Endodermal cell (in vitro differentiated cells): ENCODE results near the gene MCEE. TPM values are rescaled to one million over a fixed set of nuclear protein-coding genes. Genes with fewer than 3 reads are reported as not detected.
A peak's percentile ranks its signal among the peaks of the same experiment; 100 is the strongest.

Experiments
- DNase-seq: peaks from one replicate; pipeline ENCODE4 v3.0.0-alpha.2; 2017
- H3K27ac ChIP-seq: 2 replicates; pipeline ENCODE4 v1.5.1; 2013; ENCODE audit warnings: mild to moderate bottlenecking, low read depth, low read length, moderate library complexity
- H3K27me3 ChIP-seq: 2 replicates; pipeline ENCODE4 v1.6.1; 2013; ENCODE audit warnings: mild to moderate bottlenecking, low read length, moderate library complexity; ENCODE audit not compliant: insufficient read depth, control insufficient read depth, poor library complexity, severe bottlenecking
- H3K36me3 ChIP-seq: 2 replicates; pipeline ENCODE4 v1.7.0; 2013; ENCODE audit warnings: mild to moderate bottlenecking, low read length, moderate library complexity; ENCODE audit not compliant: control insufficient read depth, insufficient read depth
- H3K4me1 ChIP-seq: one replicate; pipeline ENCODE4 v1.7.0; 2013; ENCODE audit warnings: low read length; ENCODE audit not compliant: control insufficient read depth, insufficient read depth
- H3K4me3 ChIP-seq: 2 replicates; pipeline ENCODE4 v1.5.1; 2013; ENCODE audit warnings: mild to moderate bottlenecking, low read length, moderate library complexity
- H3K9ac ChIP-seq: 2 replicates; pipeline ENCODE4 v1.6.1; 2013; ENCODE audit warnings: mild to moderate bottlenecking, low read length, moderate library complexity; ENCODE audit not compliant: poor library complexity, severe bottlenecking; ENCODE audit errors: extremely low read depth
- H3K9me3 ChIP-seq: 2 replicates; pipeline ENCODE4 v1.6.1; 2013; ENCODE audit warnings: mild to moderate bottlenecking, low read length, moderate library complexity; ENCODE audit not compliant: control insufficient read depth
- H3K27ac Mint-ChIP-seq: 2 replicates; pipeline ENCODE4 v1.8.0; 2020; ENCODE audit warnings: mixed read lengths
- H3K27me3 Mint-ChIP-seq: 2 replicates; pipeline ENCODE4 v1.8.0; 2021; ENCODE audit warnings: mild to moderate bottlenecking, mixed read lengths; ENCODE audit not compliant: insufficient read depth
- H3K36me3 Mint-ChIP-seq: 2 replicates; pipeline ENCODE4 v1.8.0; 2020; ENCODE audit warnings: low read depth, mixed read lengths
- H3K4me1 Mint-ChIP-seq: 2 replicates; pipeline ENCODE4 v1.8.0; 2020; ENCODE audit warnings: mixed read lengths
- H3K4me3 Mint-ChIP-seq: 2 replicates; pipeline ENCODE4 v1.8.0; 2020; ENCODE audit warnings: mild to moderate bottlenecking, moderate library complexity, mixed read lengths
- H3K9me3 Mint-ChIP-seq: 2 replicates; pipeline ENCODE4 v1.8.0; 2020; ENCODE audit warnings: mild to moderate bottlenecking, mixed read lengths
- CTCF ChIP-seq: fragments of 200-600 bp; sonication (generic); conservative IDR thresholded peaks from 2 replicates; pipeline ENCODE4 v1.5.0; 2021; ENCODE audit warnings: antibody characterized with exemption, mild to moderate bottlenecking
- WGBS, 2 experiments: methylation state at CpG; one replicate each; pipeline versions ENCODE4 v1.1.5 to v1.1.7; 2013; ENCODE audit warnings: missing lambda C conversion rate in 2 of 2, mixed read lengths in 1 of 2; ENCODE audit not compliant: insufficient coverage in 1 of 2, insufficient read length in 1 of 2; 5-methylcytosine and 5-hydroxymethylcytosine counted together
- total RNA-seq, 2 donors: library from RNA; stranded (reverse); fragmentation: NEBNext Ultra II Directional in 1 of 2; extraction: Animal tissue kit (Norgen Biotek cat#: 25700) in 1 of 2; gene quantifications; 2 replicates in 1 of 2; 3 replicates in 1 of 2; pipeline ENCODE4 v1.2.1, GENCODE V29; 2021

The MCEE gene
- total RNA-seq, 2 donors from 2014 or later, result 10.9 to 17.6 TPM

GRCh38 chr2:71173096-71173495 lies 43.1 kb upstream of the MCEE start:
- Mint-ChIP-seq H3K4me1 (peaks cover 37% of the 10 kb centered on the region), H3K27ac (no peak overlapping the region), H3K4me3 (no peak overlapping the region), H3K9me3 (no peaks in the 10 kb centered on the region), H3K36me3 (no peaks in the 10 kb centered on the region), H3K27me3 (no peaks in the 10 kb centered on the region)
- no peaks in the 10 kb centered on the region for H3K36me3 ChIP-seq
- no peak overlapping the region for H3K4me3 ChIP-seq
- H3K9ac ChIP-seq, result no peak overlapping the region
- H3K4me1 ChIP-seq, result peaks cover 14% of the 10 kb centered on the region
- H3K27me3 ChIP-seq, result no peaks in the 10 kb centered on the region
- no peak for DNase-seq
- no peaks in the 10 kb centered on the region for H3K9me3 ChIP-seq
- WGBS, 2 experiments, result 88 to 89% methylated on average over 1 of the region's 1 CpG
- TF ChIP-seq CTCF, result no peak
- H3K27ac ChIP-seq, result no peak overlapping the region

GRCh38 chr2:71166812-71167211 lies 36.8 kb upstream of the MCEE start:
- H3K4me1 Mint-ChIP-seq, result peaks cover 48% of the 10 kb centered on the region
- H3K9ac ChIP-seq, result no peak overlapping the region
- no peaks in the 10 kb centered on the region for H3K4me1 ChIP-seq
- H3K4me3 ChIP-seq, result no peak overlapping the region
- H3K4me3 Mint-ChIP-seq, result no peak overlapping the region
- H3K27ac Mint-ChIP-seq, result no peak overlapping the region
- no peaks in the 10 kb centered on the region for H3K9me3 Mint-ChIP-seq
- H3K9me3 ChIP-seq, result no peaks in the 10 kb centered on the region
- no peaks in the 10 kb centered on the region for H3K36me3 Mint-ChIP-seq
- TF ChIP-seq CTCF, result no peak
- H3K36me3 ChIP-seq, result no peaks in the 10 kb centered on the region
- no peak for DNase-seq
- H3K27me3 ChIP-seq, result no peaks in the 10 kb centered on the region
- WGBS, 2 experiments, result 60 to 89% methylated on average over 1 to 3 of the region's 3 CpGs
- no peak overlapping the region for H3K27ac ChIP-seq
- no peaks in the 10 kb centered on the region for H3K27me3 Mint-ChIP-seq

DNA sequence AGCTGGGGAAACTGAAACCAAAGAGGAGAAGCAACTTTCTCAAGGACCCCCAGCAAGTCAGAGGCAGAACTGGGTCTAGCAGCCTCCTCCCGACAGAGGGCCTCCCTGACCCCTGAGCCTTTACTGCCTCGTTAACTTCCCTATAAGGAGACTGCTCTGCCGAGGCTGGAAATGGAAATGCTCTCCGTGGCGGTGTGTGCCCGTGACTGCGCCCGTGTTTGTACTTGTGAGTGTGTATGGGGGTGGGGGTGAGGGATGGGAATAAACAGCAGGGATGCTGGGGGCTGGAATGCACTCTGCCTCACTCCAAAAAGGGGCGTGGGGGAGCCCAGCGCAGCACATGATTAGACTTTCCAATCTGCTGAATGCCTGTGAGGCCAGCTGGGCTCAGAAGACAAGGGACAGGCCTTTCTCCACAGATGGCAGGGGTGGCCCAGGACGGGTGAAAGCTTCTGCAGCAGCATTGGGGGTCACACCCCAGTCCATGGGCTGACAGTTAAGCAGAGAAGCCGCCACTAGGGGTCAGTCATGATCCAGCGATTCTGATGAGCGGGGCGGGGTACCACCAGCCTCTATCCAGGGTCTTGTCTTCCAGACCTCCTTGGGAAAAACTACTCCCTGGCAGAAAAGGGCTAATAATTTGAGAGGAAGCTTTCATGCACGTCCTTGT lies 27.2 kb upstream of the MCEE start:
- H3K9me3 ChIP-seq, result no peaks in the 10 kb centered on the region
- no peaks in the 10 kb centered on the region for H3K27me3 ChIP-seq
- Mint-ChIP-seq H3K36me3 (no peaks in the 10 kb centered on the region), H3K9me3 (no peaks in the 10 kb centered on the region), H3K27ac (no peak overlapping the region), H3K4me1 (peaks cover 31% of the 10 kb centered on the region), H3K27me3 (no peaks in the 10 kb centered on the region), H3K4me3 (no peak overlapping the region)
- no peak overlapping the region for H3K4me3 ChIP-seq
- no peak overlapping the region for H3K9ac ChIP-seq
- peak; percentile 90 for TF ChIP-seq CTCF
- peak; percentile 95 for DNase-seq
- H3K36me3 ChIP-seq, result no peaks in the 10 kb centered on the region
- 31 to 35% methylated on average over 9 to 16 of the region's 16 CpGs for WGBS, 2 experiments
- H3K4me1 ChIP-seq, result no peaks in the 10 kb centered on the region
- peak overlapping the region; percentile 29 for H3K27ac ChIP-seq
